NCI-H2081 treated with DMSO at 0.1 percent for 48 hours (cell line): ENCODE measurements around the gene RNF135.
"Not testable (repeated sequence)": the region's sequence is repeated elsewhere in the genome, so short reads cannot be mapped to it uniquely, and the experiment has no call there.

Experiments used
- DNase-seq: peaks from one replicate; lab custom pipeline; 2025; lab: John Stamatoyannopoulos, UW

Gene RNF135

DNA sequence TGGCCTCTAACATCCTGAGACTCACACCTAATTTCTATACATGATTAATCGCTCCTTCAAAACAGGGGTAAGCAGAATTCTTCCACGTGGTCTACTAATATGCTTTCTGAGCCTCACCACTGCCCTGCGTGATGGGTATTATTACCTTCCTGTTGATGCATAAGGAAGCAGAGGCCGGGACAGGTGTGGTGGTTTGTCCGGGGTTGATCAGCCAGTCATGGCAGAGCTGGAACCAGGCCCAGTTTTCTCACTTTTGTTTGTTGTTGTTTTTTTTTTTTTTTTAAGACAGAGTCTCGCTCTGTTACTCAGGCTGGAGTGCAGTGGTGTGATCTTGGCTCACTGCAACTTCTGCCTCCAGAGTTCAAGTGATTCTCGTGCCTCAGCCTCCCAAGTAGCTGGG lies 31.2 kb downstream of the RNF135 start:
- DNase-seq, result no peak

DNA sequence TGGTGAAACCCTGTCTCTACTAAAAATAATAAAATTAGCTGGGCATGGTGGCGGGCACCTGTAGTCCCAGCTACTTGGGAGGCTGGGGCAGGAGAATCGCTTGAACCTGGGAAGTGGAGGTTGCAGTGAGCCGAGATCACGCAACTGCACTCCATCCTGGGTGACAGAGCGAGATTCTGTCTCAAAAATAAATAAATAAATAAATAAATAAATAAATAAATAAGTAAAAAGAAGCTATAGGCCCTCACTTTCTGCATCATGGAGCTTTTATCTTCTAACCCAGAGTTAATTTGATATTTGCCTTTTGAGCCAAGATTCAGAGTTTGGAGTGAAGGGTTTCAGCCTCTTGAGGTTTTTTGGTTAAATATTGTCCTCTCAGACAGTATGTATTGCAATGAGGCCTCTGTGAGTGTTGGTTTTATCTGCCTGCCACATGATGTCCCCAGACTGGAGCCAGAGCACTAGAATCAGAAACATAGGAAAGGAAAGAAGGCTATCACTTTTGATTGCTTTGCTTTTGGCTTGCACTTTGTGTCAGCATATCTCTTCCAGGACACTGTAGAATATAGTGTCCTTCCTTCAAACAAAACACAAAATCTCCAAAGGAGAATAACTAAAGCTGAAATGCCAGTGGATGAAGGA lies 32.5 kb downstream of the RNF135 start:
- DNase-seq, result no peak

DNA sequence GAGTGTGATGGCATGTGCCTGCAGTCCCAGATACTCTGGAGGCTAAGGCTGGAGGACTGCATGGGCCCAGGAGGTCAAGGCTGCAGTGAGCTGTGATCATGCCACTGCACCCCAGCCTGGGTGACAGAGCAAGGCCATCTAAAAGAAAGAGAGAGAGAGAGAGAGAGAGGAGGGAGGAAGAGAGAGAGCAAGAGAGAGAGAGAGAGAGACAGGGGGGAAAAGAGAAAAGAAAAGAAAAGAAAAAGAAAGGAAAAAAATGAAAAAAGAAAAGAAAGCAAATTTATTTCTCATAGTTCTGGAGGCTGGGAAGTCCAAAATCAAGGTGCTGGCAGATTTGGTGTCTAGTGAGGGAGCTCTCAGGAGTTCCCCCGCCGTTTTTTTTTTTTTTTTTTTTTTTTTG lies 33.3 kb downstream of the RNF135 start:
- DNase-seq, result no peak

DNA sequence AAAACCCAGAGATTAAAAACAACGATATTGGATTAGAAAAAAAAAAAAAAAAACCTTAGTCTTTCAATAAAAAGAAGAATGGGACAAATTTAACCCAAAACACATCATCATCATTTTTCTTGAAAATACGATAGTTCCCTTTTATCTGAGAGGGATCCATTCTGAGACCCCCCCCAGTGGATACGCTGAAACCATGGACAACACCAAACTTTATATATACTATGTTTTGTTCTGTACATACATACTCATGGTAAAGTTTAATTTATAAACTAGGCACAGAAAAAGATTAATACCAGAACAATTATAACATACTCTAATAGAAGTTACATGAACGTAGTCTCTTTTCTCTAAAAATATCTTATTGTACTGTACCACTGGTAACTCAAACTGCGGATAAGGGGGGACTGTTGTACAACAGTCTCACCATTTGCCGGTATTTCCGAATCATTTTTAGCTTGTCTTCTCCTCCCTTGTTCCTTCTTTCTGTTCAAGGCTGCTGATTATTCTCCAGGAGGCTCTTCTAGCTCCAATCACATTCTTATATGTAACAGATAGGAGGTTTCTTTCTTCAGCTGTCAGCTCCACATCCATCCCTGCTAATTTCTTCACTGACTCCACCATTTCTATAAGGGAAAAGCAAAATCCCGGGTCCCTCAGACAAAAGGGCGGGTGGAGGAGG lies 37.0 kb downstream of the RNF135 start:
- no peak for DNase-seq

DNA sequence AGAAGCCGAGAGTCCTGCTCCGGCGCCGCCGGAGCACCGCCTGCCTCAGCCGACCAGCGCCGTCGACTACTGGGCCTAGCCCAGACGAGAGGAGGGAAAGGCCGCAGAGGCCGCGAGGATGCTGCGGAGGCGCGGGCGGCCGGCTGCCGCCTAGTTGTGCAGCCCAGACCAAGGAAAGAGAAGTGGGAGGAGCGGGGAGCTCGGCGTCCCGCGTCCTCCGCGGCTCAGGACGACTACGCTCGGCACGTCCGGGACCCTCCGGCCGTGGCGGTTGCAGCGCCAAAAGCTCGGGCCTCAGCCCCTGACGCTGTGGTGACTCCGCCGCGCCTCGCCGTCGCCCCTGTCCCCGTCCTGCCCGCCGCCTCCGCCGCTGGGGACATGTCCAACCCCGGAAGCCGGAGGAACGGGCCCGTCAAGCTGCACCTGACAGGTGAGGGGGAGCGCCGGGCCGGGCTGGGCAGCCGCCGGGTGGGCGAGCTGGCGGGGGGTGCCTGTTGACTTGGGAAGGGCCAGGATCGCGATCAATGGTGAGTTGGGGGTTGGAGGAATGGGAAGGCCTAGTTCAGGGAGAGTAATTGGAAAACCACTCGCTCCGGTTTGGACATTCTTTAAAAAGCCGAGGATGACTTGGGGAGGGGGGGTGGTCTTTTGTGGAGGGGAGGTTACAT lies 37.7 kb downstream of the RNF135 start:
- no peak for DNase-seq

DNA sequence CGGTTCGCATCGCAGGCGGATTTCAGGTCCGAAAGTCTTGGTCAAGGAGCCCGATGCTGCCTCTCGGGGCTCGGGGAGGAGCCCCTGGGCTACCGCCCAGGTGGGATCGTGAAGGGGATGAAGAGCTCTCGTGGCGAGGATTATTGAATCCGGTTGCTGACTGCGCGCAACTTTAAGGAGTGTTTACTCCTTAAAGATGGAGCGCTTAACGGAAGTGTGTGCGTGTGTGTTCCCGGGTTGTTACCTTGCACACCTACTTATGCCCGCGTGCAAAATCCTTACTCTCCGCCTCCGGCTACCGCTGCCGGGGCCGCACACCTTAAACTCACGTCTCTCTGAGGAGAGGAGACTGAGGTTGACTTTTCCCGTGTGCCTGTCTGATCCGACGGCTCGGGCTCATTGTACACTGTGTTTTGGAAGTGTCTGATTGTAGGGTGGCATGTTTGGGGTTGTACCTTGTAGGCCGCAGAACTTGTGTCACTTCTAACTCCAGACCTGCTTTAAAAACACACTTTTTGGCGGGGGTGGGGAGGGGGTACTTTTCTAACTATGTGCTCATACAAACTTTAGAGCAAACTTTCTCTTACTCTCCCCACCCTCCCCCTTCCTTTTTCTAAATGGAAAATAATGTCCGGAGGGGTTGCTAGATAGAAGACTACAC lies 38.3 kb downstream of the RNF135 start:
- DNase-seq, result not testable (repeated sequence)

DNA sequence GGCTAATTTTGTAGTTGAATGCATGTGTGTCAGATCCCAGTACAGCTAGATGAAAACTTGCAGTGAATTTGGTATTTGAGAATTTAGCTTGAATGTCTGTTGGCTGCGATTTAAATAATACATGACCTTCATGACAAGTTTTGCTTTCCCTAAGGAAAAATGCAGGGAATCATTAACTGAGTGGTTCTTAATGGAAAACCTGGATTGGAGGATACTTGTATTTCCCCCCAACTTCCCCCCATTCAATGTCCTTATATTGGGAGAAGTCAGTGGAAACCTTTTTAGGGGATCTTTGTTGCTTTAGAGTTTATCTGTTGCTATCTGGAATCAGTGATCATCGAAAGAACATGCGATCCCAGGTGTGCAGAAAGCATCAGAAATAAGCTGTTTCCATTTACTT lies 39.2 kb downstream of the RNF135 start:
- DNase-seq, result not testable (repeated sequence)

DNA sequence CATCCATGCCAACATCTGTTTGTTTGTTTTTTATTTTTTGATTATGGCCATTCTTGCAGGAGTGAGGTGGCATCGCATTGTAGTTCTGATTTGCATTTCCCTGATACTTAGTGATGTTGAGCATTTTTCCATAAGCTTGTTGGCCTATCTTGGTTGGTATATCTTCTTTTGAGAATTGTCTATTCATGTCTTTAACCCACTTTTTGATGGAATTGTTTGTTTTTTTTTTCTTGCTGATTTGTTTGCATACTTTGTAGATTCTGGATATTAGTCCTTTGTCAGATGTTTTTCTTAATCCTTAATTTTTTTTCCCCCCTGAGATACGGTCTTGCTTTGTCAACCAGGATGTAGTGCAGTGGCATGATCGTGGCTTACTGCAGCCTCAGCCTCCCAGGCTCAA lies 43.0 kb downstream of the RNF135 start:
- DNase-seq, result no peak

DNA sequence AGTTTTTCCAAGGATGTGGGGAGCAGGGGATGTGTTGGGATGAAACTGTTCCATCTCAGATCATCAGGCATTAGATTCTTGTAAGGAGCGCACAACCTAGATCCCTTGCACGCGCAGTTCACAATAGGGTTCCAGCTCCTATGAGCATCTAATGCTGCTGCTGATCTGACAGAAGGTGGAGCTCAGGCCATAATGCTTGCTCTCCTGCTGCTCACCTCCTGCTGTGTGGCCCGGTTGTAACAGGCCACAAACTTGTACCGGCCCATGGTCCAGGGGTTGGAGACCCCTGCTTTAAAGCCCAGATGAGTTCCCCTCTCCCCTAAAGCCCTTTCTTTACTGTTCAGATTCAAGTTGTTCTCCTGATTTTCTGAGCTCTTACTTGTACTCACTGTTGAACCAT lies 44.8 kb downstream of the RNF135 start:
- no peak for DNase-seq

DNA sequence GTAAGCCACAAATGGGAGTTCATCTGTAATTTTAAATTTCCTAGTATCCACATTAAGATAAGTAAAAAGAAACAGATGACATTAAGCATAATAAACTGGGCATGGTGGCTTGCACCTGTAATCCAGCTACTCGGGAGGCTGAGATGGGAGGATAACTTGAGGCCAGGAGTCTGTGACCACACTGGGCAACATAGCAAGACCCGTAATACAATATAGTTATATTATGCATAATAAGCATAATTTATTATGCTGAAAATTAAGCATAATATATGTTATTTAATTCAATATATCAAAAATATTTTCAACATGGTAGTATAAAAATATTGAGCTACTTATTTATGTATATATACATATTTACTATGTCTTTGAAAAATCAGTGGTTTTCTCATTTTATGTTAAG lies 48.2 kb downstream of the RNF135 start:
- DNase-seq, result no peak

DNA sequence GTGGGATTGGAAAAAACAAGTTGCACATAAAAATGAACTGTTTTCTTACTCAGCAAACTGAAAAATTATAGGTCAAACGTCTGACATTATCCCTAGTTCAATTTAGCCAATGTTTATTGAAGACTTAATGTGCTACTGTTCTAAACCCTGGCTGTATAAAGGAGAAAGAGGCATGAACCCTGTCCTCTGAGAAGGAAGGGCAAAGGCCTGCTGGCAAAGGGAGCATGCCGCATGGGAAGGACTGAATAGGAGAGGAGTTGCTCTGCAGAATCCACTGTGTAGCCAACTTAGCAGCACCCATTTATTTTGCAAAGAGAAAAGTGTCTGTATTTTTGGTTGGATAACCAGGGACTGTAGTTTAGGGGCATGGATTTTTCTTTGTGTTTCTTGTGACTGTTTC lies 52.3 kb downstream of the RNF135 start:
- DNase-seq, result not testable (repeated sequence)

DNA sequence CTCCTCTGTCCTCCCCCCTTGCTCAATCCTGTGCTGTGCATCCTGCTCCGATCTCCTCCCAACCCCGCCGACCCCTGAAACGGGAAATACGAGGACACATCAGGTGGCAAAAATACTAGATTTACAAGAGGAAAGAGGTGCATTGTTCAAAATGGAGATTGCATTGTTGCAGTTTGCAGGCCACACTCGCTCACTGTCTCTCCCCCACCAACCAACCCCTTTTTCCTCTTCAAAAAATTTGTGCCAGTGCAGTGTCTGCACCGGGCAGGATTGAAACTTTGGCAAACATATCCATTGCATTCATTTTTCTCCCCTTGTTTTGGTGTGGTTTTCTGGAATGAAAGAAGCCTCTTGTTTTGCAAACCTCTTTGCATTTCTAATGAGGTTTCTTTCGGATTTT lies 61.0 kb downstream of the RNF135 start:
- DNase-seq, result no peak

DNA sequence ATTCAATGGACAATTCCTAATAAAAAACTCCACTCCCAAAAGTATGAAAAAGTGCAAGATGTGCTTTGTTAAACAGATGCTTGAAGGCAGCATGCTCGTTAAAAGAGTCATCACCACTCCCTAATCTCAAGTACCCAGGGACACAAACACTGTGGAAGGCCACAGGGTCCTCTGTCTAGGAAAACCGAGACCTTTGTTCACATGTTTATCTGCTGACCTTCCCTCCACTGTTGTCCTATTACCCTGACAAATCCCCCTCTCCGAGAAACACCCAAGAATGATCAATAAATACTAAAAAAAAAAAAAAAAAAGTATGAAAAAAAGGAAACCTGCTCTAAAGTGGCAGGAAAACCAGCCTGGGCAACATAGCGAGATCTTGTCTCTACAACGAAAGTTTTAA lies 64.8 kb downstream of the RNF135 start:
- DNase-seq, result not testable (repeated sequence)

DNA sequence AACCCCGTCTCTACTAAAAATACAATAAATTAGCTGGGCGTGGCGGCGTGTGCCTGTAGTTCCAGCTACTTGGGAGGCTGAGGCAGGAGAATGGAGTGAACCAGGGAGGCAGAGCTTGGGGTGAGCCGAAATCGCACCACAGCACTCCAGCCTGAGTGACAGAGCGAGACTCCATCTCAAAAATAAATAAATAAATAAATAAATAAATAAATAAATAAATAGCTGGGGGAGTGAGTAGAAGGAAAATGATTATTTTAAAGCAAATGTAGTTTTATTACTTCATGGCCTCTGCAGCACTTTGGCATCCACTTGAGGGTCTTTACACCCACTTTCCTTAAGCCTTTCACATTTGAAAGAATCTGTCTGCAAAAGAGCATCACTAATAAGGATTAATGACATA lies 70.0 kb downstream of the RNF135 start:
- DNase-seq, result not testable (repeated sequence)

DNA sequence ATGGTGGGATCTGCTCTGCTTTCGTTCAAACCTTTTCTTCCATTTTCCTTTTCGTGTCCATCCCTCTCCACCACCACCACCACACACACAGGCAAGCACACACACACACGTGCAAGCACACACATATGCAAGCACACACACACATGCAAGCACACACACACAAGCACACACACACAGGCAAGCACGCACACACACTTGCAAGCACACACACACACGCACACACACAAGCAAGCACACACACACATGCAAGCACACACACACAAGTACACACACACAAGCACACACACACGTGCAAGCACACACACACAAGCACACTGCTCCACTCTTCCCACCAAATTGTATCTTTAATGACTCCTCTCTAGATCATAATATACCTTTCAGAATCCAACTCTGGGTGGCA lies 71.5 kb downstream of the RNF135 start:
- DNase-seq, result not testable (repeated sequence)

DNA sequence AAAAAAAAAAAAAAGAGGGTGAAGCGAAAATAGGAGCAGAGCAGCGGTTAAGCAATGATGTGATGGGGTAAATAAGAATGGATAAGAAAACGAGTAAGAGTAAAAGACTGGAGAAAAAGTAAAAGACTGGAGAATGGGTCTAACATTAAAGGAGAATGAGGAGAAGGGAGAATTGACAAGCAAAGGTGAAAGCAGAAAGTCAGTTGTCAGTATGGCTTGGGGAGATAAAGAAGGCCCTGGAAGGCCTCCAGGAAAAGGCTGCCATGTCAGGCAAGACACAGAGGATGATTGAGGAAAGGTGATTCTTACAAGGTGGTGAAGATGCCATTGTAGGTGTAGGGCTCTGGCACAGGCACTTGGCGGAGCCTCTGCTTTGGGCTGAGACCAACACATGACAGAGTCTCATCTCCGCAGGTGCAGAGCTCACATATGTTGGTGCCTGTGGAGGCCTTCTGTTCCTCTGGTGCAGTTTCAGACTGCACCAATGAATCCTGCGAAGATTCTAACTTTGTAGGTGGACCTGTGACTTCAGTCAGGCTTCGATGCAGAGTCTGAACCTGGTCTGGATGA lies 76.1 kb downstream of the RNF135 start:
- DNase-seq, result not testable (repeated sequence)

DNA sequence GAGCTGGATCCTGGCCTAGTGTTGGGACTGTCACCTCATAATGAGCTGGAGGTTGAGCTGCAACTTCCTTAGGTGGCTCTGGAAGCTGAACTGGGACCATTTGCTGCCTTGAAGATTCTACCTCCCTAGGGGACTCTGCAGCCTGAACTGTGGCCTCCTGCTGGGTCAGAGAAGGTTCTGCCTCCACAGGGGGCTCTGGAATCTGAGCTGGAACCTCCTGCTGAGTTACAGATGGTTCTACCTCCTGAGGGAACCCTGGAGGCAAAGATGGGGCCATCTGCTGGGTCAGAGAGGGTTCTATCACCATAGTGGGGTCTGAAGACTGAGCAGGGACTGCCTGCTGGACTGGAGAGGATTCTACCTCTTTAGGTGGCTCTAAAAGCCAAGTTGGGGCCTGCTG lies 77.3 kb downstream of the RNF135 start:
- no peak for DNase-seq

DNA sequence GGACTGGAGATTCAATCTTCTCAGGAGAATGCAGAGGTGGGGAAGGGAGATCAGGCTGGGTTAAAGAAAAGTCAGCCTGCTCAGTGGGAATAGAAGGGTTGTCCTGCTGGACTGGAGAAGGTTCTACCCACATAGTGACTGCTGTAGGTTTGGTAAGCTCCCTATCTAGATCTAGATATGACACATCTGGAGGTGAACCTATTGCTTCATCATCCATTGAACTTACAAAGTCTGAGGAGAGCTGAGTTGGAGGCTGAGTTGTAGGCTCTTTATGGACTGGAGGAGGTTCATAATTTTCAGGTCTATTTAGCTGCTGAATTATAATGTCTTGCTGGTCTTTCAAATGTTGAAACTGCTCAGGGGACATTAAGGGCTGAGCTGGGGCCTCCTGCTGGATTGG lies 77.9 kb downstream of the RNF135 start:
- DNase-seq, result no peak
